Gastrocnemius medialis (tissue), 4 donors: ENCODE data around the gene MPRIP. TPM values are rescaled to one million over a fixed set of nuclear protein-coding genes. Genes with fewer than 3 reads are reported as not detected.

ENCODE experiments used
- ATAC-seq, 2 donors: fragments of 150-250 bp; one replicate each; pipeline ENCODE4 v1.9.1; 2016
- DNase-seq, 2 donors: peaks; one replicate each; pipeline ENCODE4 v3.0.0-alpha.2; 2019
- H3K27ac ChIP-seq, 4 donors: fragments of 200-600 bp; sonication (generic); 1 replicate in 1 of 4; 2 replicates in 3 of 4; pipeline ENCODE4 v1.5.1; 2016 to 2018; ENCODE audit warnings: mild to moderate bottlenecking in 2 of 4, moderate library complexity in 1 of 4
- H3K27me3 ChIP-seq, 3 donors: fragments of 200-600 bp; sonication (generic) in 2 of 3; 1 replicate in 1 of 3; 2 replicates in 2 of 3; pipeline versions ENCODE4 v1.5.1 to v1.6.0; 2016 to 2019; ENCODE audit warnings: mild to moderate bottlenecking in 1 of 3, moderate library complexity in 1 of 3
- H3K36me3 ChIP-seq, 2 donors: fragments of 200-600 bp; sonication (generic) in 1 of 2; one replicate each; pipeline ENCODE4 v1.5.1; 2017 to 2018
- H3K4me1 ChIP-seq, 2 donors: fragments of 200-600 bp; sonication (generic) in 1 of 2; one replicate each; pipeline ENCODE4 v1.5.1; 2016 to 2017; ENCODE audit warnings: mild to moderate bottlenecking in 2 of 2
- H3K4me3 ChIP-seq, 4 donors: fragments of 200-600 bp; sonication (generic) in 3 of 4; 1 replicate in 1 of 4; 2 replicates in 3 of 4; pipeline ENCODE4 v1.5.1; 2016 to 2019; ENCODE audit warnings: mild to moderate bottlenecking in 2 of 4
- H3K9me3 ChIP-seq, 3 donors: fragments of 200-600 bp; sonication (generic) in 2 of 3; 1 replicate in 1 of 3; 2 replicates in 2 of 3; pipeline ENCODE4 v1.5.1; 2016 to 2019
- POLR2A ChIP-seq, 2 donors: fragments of 450-650 bp; IDR thresholded peaks; one replicate each; pipeline ENCODE4 v1.6.1; 2017; ENCODE audit warnings: antibody characterized with exemption in 2 of 2, mild to moderate bottlenecking in 2 of 2, moderate library complexity in 2 of 2
- in situ Hi-C, 4 donors: fragments of 200-750 bp; cut with MboI; loops; one replicate each; pipeline versions ENCODE4 v1.15.0 to v1.8.0; 2017; ENCODE audit warnings: low sequenced_read_pairs in 4 of 4
- intact Hi-C: fragments of 100-400 bp; cut with DNase I; formaldehyde crosslinking; loops from one replicate; pipeline ENCODE4 v1.15.1; 2023; ENCODE audit warnings: low total_unique reads
- total RNA-seq, 4 donors: library from RNA; depleted of rRNA; stranded (reverse); fragments of >200 nt; gene quantifications; one replicate each; pipeline versions ENCODE4 v1.1.0 to v1.2.3, GENCODE V29; 2016
- TF ChIP-seq, protein P1 (sequence below), 5 experiments: fragments of 450-650 bp in 3 of 5; fragments of 200-600 bp in 2 of 5; sonication (generic) in 2 of 5; IDR thresholded peaks in 4 of 5; conservative IDR thresholded peaks in 1 of 5; 1 replicate in 4 of 5; 2 replicates in 1 of 5; pipeline ENCODE4 v1.5.1; 2016 to 2019; ENCODE audit warnings: antibody characterized with exemption in 5 of 5, mild to moderate bottlenecking in 3 of 5, moderate library complexity in 3 of 5

MPRIP gene
- total RNA-seq, 4 donors from 2014 or later, result 71.1 to 127 (median 124) TPM

DNA sequence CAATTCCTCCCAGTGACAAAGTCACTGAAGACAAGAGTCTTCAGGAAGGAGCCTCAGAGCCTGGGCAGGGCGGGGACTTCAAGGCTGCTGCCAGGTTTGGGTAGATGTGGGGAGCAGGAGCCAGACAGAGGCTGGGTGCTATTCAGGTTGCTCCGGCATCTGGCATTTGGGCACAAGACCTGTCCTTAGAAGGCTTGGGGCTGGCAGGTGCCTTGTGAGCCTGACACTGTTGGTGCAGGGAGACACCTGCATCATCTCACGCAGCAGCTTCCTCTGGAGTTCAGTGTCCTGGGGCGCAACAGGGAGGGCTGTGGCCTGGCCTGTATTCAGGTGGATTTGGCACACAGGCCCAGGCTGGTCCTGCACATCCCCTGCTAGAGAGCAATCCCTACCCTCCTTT lies 65.0 kb downstream of the MPRIP start:
- no peaks in the 10 kb centered on the region for H3K9me3 ChIP-seq
- H3K4me1 ChIP-seq, result peaks cover 82 to 93% of the 10 kb centered on the region in 2 donors
- ATAC-seq (no peak), DNase-seq (no peak)
- peak overlapping the region; percentile 65 to 73 (median 68) for H3K27ac ChIP-seq
- in situ Hi-C loops, result no loop called here
- no peaks in the 10 kb centered on the region for H3K27me3 ChIP-seq
- no peaks in the 10 kb centered on the region for H3K36me3 ChIP-seq
- H3K4me3 ChIP-seq, result no peak overlapping the region
- intact Hi-C loops, result no loop called here
- TF ChIP-seq, protein P1, sequence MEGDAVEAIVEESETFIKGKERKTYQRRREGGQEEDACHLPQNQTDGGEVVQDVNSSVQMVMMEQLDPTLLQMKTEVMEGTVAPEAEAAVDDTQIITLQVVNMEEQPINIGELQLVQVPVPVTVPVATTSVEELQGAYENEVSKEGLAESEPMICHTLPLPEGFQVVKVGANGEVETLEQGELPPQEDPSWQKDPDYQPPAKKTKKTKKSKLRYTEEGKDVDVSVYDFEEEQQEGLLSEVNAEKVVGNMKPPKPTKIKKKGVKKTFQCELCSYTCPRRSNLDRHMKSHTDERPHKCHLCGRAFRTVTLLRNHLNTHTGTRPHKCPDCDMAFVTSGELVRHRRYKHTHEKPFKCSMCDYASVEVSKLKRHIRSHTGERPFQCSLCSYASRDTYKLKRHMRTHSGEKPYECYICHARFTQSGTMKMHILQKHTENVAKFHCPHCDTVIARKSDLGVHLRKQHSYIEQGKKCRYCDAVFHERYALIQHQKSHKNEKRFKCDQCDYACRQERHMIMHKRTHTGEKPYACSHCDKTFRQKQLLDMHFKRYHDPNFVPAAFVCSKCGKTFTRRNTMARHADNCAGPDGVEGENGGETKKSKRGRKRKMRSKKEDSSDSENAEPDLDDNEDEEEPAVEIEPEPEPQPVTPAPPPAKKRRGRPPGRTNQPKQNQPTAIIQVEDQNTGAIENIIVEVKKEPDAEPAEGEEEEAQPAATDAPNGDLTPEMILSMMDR (IDR thresholded peaks at IDR 0.05 in 4 of 5, conservative IDR thresholded peaks at IDR 0.05 in 1 of 5), result no peak
- no peak for TF ChIP-seq POLR2A (IDR thresholded peaks at IDR 0.05)

DNA sequence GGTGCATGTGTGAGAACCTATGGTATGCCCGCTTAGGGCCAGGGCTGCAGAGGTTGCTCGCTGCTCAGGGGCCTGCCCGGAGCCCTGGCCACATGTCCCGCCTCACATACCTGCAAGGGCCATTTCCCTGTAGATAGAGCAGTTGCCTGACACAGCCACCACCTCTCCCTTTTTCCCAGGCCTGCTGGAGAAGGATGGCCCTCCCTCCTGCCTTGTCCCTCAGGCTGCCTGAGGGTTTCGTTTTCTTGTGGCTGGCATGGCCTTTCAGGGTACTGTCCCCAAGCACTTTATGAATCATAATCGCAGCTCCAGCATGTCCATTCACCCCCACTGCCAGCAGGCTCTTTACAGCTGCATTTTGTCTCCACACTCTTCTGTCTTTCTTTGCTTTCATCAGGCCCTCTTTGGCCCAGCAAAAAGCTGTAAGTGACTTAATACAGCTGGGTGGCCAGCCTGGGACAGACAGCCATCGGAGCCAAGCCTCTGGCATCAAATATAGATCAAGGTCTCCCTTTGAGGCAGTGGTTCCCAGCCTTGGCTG lies 65.7 kb downstream of the MPRIP start:
- intact Hi-C loops, result no loop called here
- TF ChIP-seq, protein P1 (IDR thresholded peaks at IDR 0.05 in 4 of 5, conservative IDR thresholded peaks at IDR 0.05 in 1 of 5), result no peak
- no peak for TF ChIP-seq POLR2A (IDR thresholded peaks at IDR 0.05)
- H3K27ac ChIP-seq, result peak overlapping the region; percentile 65 to 73 (median 68)
- in situ Hi-C loops, result no loop called here
- peaks cover 83 to 93% of the 10 kb centered on the region in 2 donors for H3K4me1 ChIP-seq
- DNase-seq, result no peak
- H3K27me3 ChIP-seq, result no peaks in the 10 kb centered on the region
- H3K4me3 ChIP-seq, result no peak overlapping the region
- no peaks in the 10 kb centered on the region for H3K36me3 ChIP-seq
- peak; percentile 31 to 66 for ATAC-seq
- H3K9me3 ChIP-seq, result no peaks in the 10 kb centered on the region

DNA sequence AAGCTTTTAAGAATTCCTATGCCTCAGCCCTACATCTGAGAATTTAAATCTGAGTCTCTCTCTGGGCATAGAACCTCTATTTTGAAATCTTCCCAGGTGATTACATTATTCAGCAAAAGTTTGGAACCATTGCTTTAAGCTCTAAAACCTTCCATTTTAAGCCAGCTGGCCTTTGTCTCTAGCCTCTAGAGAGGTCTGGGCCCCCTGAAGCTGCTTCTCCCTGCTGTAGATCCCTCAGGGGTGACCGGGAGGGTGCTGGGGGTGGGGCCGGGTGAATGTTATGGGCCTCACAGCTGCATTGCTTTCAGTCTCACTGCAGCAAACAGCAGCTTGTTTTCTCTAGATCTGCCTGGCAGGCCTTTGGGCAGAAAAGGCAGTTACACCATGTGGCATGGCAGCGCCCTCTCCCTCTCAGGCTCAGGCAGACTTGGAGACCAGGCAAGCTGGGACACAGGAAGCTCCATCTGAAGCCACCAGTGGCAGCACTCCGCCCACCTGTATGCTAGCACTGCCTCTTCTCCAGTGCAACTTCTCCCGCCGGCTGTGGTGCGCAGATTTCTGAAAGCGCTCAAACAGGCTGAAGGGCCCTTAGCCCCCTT lies 66.3 kb downstream of the MPRIP start:
- ATAC-seq (peak; percentile 31 to 38), DNase-seq (no peak)
- peak overlapping the region; percentile 65 to 73 (median 68) for H3K27ac ChIP-seq
- H3K27me3 ChIP-seq, result no peaks in the 10 kb centered on the region
- in situ Hi-C loops (no loop called here), intact Hi-C loops (no loop called here)
- H3K4me3 ChIP-seq, result no peak overlapping the region
- H3K4me1 ChIP-seq, result peaks cover 83 to 89% of the 10 kb centered on the region in 2 donors
- TF ChIP-seq, protein P1 (IDR thresholded peaks at IDR 0.05 in 4 of 5, conservative IDR thresholded peaks at IDR 0.05 in 1 of 5), result peak in 1 of 5 experiments; percentile 8
- no peak for TF ChIP-seq POLR2A (IDR thresholded peaks at IDR 0.05)
- no peaks in the 10 kb centered on the region for H3K9me3 ChIP-seq
- H3K36me3 ChIP-seq, result no peaks in the 10 kb centered on the region

DNA sequence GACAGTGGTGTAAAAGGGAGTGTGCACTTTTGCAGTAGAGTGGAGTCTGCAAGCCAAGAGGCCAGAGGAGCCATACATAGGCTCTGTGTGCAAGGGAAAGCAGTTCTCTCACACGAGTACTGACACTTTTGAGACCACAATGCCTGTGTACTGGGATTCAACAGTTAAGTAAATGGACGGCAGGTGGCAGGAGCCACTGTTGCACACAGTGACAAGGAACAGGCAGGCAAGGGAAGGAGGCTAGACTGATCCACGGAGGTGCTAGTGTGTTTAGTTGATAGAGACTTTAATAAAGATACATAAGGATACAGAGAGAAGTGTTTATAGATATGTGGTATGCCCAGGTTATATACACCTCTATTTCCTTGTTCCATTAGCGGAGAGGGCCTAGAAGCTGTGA lies 67.0 kb downstream of the MPRIP start:
- peaks cover 78 to 87% of the 10 kb centered on the region in 2 donors for H3K4me1 ChIP-seq
- DNase-seq (no peak), ATAC-seq (no peak)
- no peaks in the 10 kb centered on the region for H3K9me3 ChIP-seq
- no peak overlapping the region for H3K4me3 ChIP-seq
- in situ Hi-C loops (no loop called here), intact Hi-C loops (no loop called here)
- peak overlapping the region in 3 of 4 donors; percentile 16 to 73 (median 72) for H3K27ac ChIP-seq
- TF ChIP-seq, protein P1 (IDR thresholded peaks at IDR 0.05 in 4 of 5, conservative IDR thresholded peaks at IDR 0.05 in 1 of 5), result no peak
- no peak for TF ChIP-seq POLR2A (IDR thresholded peaks at IDR 0.05)
- H3K27me3 ChIP-seq, result no peaks in the 10 kb centered on the region
- no peaks in the 10 kb centered on the region for H3K36me3 ChIP-seq
